Measurements from ENCODE around the gene SLC9A7. TPM values are rescaled to one million over a fixed set of nuclear protein-coding genes. Genes with fewer than 3 reads are reported as not detected.

SLC9A7 gene
- total and polyA plus RNA-seq, 12 donors = 2.3 to 22.8 (median 12.4) TPM

DNA sequence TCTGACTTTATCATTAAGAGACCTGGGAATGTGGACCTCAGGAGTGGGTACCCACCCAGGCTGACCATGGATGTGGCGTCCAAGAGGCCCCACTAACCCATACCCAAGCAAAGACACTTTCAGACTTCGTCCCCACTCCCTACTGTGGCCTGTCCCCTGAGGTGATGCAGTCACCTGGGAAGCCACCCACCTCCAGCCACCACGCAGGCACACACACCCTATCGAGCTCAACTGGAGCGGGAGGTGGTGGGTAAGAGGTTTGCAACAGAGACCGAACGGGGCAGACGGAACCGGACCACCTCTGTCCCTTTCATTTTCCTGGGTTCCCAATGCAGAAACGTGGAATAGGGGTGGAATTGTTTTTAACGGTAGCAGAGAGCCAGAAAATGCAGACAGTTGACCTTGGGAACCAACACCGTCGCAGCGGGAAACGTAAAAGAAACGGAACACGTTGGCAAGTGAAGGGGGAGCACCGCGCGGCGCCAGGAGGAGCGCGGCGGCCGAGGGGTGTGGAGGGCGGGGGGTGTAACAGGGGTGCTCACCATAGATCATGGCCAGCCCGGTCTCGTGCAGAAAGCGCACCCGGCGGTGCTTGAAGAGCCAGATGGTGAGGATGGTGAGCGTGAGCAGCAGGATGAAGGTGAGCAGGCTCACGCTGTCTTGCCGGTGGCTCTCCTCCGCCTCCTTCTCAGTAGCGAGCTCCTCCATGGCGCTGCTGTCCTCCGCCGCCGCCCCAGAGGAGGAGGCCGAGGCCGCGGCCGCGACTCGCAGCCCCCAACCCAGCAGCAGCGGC is 559 bp downstream of the SLC9A7 start:
- TF ChIP-seq CTCF (IDR thresholded peaks at IDR 0.05) (no peak), POLR2A (IDR thresholded peaks at IDR 0.05) (no peak)
- intact Hi-C loops (cut with DNase I) = loop anchor here in 1 of 2 donors (2.0 kb wide), 1 partner anchor 38 kb away; no protein-coding TSS in a partner anchor

DNA sequence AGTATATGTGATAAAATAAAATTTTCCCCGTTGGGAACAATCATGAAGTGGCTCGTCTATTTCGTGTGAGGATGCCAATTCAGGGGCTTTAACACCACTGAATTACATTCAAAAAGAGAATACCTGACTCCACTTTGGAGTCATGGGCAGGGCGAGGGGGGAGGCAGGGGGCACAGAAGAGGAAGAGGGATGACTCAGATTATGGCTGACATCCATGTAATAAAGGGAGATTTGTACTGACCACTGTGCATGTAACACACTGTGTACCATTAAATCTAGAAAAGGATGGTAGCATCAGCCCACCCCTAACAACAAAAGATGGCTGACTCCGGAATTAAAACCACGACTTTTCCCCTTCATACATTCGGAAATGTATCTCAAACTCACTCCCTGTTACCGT is 1.3 kb downstream of the SLC9A7 start:
- WGBS, 4 donors = 58 to 67% (median 63%) methylated on average over 8 of the region's 8 CpGs
- Histone ChIP-seq H3K27ac (peak overlapping the region in 2 of 5 donors; percentile 57 to 87), H3K9me3 (replicated peaks in 1 of 3) (no peaks in the 10 kb centered on the region), H3K4me3 (peak overlapping the region in 1 of 4 donors; percentile 67), H3K4me1 (replicated peaks in 1 of 2) (no peaks in the 10 kb centered on the region), H3K36me3 (replicated peaks in 1 of 2) (no peaks in the 10 kb centered on the region), H3K27me3 (no peaks in the 10 kb centered on the region)
- TF ChIP-seq POLR2A (IDR thresholded peaks at IDR 0.05) (no peak), CTCF (IDR thresholded peaks at IDR 0.05) (no peak)
- intact Hi-C loops (cut with DNase I) = no loop called here
- no peak for DNase-seq

More for the DNA sequence above, 559 bp downstream of the SLC9A7 start:
- Histone ChIP-seq H3K36me3 (replicated peaks in 1 of 2) (no peaks in the 10 kb centered on the region), H3K27ac (peak overlapping the region in 3 of 5 donors; percentile 34 to 87 (median 57)), H3K9me3 (replicated peaks in 1 of 3) (no peaks in the 10 kb centered on the region), H3K27me3 (no peaks in the 10 kb centered on the region), H3K4me3 (peak overlapping the region in 2 of 4 donors; percentile 3 to 67), H3K4me1 (replicated peaks in 1 of 2) (no peaks in the 10 kb centered on the region)
- peak in 5 of 7 donors; percentile 14 to 50 (median 21) for DNase-seq
- WGBS, 4 donors = 5 to 46% (median 25%) methylated on average over 22 to 47 of the region's 47 CpGs

DNA sequence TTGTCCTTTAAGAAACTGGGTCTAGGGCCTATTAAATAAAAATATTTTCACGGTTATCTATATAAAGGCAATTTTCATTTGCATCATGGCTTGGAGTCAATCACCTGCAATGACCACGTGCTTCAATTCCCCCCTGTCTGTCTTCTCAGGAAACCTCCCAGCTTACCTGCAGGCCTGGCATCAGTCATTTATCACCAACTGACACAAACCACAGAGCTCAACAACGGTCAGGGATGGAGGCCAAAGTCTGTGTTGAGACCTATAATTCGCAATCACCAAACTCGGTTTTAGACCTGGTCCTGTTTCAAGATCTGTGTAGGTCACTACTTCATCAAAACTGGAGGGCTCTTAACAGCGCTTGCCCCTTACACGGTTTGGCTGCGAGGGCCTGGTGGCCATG is 1.9 kb downstream of the SLC9A7 start:
- Histone ChIP-seq H3K4me3 (no peak overlapping the region), H3K9me3 (replicated peaks in 1 of 3) (no peaks in the 10 kb centered on the region), H3K27ac (no peak overlapping the region), H3K27me3 (no peaks in the 10 kb centered on the region), H3K4me1 (replicated peaks in 1 of 2) (no peaks in the 10 kb centered on the region), H3K36me3 (replicated peaks in 1 of 2) (no peaks in the 10 kb centered on the region)
- TF ChIP-seq POLR2A (IDR thresholded peaks at IDR 0.05) = no peak
- no peak for TF ChIP-seq CTCF (IDR thresholded peaks at IDR 0.05)
- intact Hi-C loops (cut with DNase I) = no loop called here
- DNase-seq = no peak
- 58 to 74% (median 67%) methylated on average over 7 to 8 of the region's 8 CpGs for WGBS, 4 donors

GRCh38 chrX:46755671-46756070 is 3.2 kb downstream of the SLC9A7 start:
- no peaks in the 10 kb centered on the region for H3K36me3 ChIP-seq (replicated peaks in 1 of 2)
- no peak for TF ChIP-seq CTCF (IDR thresholded peaks at IDR 0.05)
- no peak for TF ChIP-seq POLR2A (IDR thresholded peaks at IDR 0.05)
- no peak for DNase-seq
- no peak overlapping the region for H3K27ac ChIP-seq
- H3K4me3 ChIP-seq = no peak overlapping the region
- intact Hi-C loops (cut with DNase I) = no loop called here
- no peaks in the 10 kb centered on the region for H3K4me1 ChIP-seq (replicated peaks in 1 of 2)
- 75 to 77% (median 76%) methylated on average over 7 to 10 of the region's 10 CpGs for WGBS, 4 donors
- no peaks in the 10 kb centered on the region for H3K9me3 ChIP-seq (replicated peaks in 1 of 3)
- H3K27me3 ChIP-seq = no peaks in the 10 kb centered on the region

Data from adrenal gland (tissue), 12 donors.